Common myeloid progenitor, CD34-positive (primary cell): ENCODE data around the gene PC.

ENCODE experiments used
- CTCF ChIA-PET: fragments of 350-600 bp; sonication (Branson Sonifier 250); formaldehyde crosslinking; loops from one replicate; lab custom pipeline; 2021; ENCODE audit warnings: antibody characterized with exemption; lab: Charles Lee
- POLR2A ChIA-PET: fragments of 350-600 bp; sonication (Branson Sonifier 250); formaldehyde crosslinking; loops from one replicate; lab custom pipeline; 2021; ENCODE audit warnings: antibody characterized with exemption; lab: Charles Lee
- DNase-seq, 3 donors: peaks; one replicate each; pipeline versions ENCODE4 v3.0.0 to v3.0.0-alpha.2; 2013
- H3K27ac ChIP-seq, 2 experiments: 1 replicate in 1 of 2; 2 replicates in 1 of 2; pipeline ENCODE4 v1.7.0; 2013; ENCODE audit warnings: inconsistent platforms in 2 of 2, low read length in 2 of 2, mild to moderate bottlenecking in 2 of 2, low read depth in 1 of 2, moderate library complexity in 1 of 2; ENCODE audit not compliant: severe bottlenecking in 2 of 2, insufficient read depth in 1 of 2, poor library complexity in 1 of 2
- H3K27me3 ChIP-seq, 5 experiments: replicated peaks in 2 of 5; 1 replicate in 3 of 5; 2 replicates in 2 of 5; pipeline versions ENCODE4 v1.6.1 to v1.7.0; 2013; ENCODE audit warnings: low read length in 4 of 5, mild to moderate bottlenecking in 2 of 5, moderate library complexity in 2 of 5, inconsistent platforms in 1 of 5; ENCODE audit not compliant: insufficient read depth in 5 of 5, control insufficient read depth in 4 of 5
- H3K36me3 ChIP-seq, 4 experiments: 1 replicate in 2 of 4; 2 replicates in 2 of 4; pipeline versions ENCODE4 v1.6.1 to v1.7.0; 2013; ENCODE audit warnings: low read length in 3 of 4, control low read depth in 1 of 4, mild to moderate bottlenecking in 1 of 4; ENCODE audit not compliant: control insufficient read depth in 4 of 4, insufficient read depth in 4 of 4
- H3K4me1 ChIP-seq, 4 experiments: 1 replicate in 3 of 4; 2 replicates in 1 of 4; pipeline versions ENCODE4 v1.6.1 to v1.7.1; 2013; ENCODE audit warnings: low read length in 3 of 4, mild to moderate bottlenecking in 3 of 4, control low read depth in 1 of 4, inconsistent platforms in 1 of 4, moderate library complexity in 1 of 4; ENCODE audit not compliant: control insufficient read depth in 4 of 4, insufficient read depth in 4 of 4; ENCODE audit errors: control extremely low read depth in 1 of 4
- H3K4me3 ChIP-seq, 7 experiments: 1 replicate in 4 of 7; 2 replicates in 3 of 7; pipeline versions ENCODE4 v1.5.1 to v1.7.0; 2013; ENCODE audit warnings: mild to moderate bottlenecking in 7 of 7, low read length in 6 of 7, moderate library complexity in 6 of 7, inconsistent platforms in 2 of 7, low read depth in 2 of 7, control low read depth in 1 of 7; ENCODE audit not compliant: insufficient read depth in 4 of 7, control insufficient read depth in 1 of 7; ENCODE audit errors: extremely low read depth in 1 of 7
- H3K9me3 ChIP-seq, 5 experiments: 1 replicate in 4 of 5; 2 replicates in 1 of 5; pipeline versions ENCODE4 v1.6.1 to v1.7.1; 2013; ENCODE audit warnings: low read length in 4 of 5, mild to moderate bottlenecking in 2 of 5, inconsistent platforms in 1 of 5, low read depth in 1 of 5, moderate library complexity in 1 of 5; ENCODE audit not compliant: control insufficient read depth in 4 of 5, insufficient read depth in 2 of 5; ENCODE audit errors: control extremely low read depth in 1 of 5
- WGBS: methylation state at CpG from one replicate; pipeline ENCODE4 v1.1.5; 2013; ENCODE audit not compliant: insufficient coverage; 5-methylcytosine and 5-hydroxymethylcytosine counted together

Gene PC

DNA sequence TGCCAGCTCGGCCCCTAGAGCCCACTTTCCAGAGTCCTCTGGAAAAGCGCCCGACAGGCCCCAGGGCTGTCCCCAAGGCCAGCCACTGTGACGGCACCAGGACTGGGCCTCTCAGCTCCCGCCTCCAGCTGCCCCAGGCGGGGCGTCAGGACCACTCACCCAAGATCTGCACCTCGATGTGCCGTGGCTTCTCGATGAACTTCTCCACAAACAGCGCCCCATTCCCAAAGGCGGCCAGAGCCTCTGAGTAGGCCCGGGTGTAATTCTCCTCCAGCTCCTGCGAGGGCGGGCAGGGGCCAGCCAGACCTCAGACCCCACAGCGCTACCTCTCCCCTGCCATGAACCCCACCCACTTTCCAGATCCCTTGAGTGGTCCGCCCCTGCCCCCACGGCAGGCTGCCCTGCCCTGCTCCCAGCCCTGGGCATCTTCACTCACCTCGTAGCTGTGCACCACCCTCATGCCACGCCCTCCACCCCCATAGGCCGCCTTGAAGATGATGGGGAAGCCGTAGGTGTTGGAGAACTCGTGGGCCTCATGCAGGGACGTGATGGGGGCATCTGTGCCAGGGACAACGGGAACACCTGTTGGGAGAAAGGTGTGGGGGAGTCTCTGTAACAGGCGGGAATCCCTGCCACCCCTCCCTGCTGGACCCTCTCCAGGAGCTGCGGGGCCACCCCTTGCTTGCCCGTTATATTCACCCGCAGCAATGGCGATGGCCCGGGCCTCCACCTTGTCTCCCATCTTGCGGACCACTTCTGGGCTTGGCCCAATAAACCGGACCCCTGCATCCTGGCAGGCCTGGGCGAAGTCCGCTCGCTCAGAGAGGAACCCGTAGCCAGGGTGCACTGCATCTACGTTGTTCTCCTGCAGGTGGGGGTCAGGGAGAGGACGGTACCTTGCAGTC is 87.3 kb downstream of the PC start:
- H3K4me1 ChIP-seq = peaks cover 0 to 9% (median 7%) of the 10 kb centered on the region in 4 experiments
- no peaks in the 10 kb centered on the region for H3K27me3 ChIP-seq
- DNase-seq = no peak
- H3K4me3 ChIP-seq = no peak overlapping the region
- no peak overlapping the region for H3K27ac ChIP-seq
- no peaks in the 10 kb centered on the region for H3K36me3 ChIP-seq
- ChIA-PET CTCF (interaction anchor here (0.8 to 3.6 kb wide), 6 partner anchors 11 to 175 kb away, joined by 3 to 22 read pairs (median 4); no protein-coding TSS in a partner anchor), POLR2A (no interaction called here)
- 96% methylated on average over 29 of the region's 39 CpGs for WGBS
- no peaks in the 10 kb centered on the region for H3K9me3 ChIP-seq

DNA sequence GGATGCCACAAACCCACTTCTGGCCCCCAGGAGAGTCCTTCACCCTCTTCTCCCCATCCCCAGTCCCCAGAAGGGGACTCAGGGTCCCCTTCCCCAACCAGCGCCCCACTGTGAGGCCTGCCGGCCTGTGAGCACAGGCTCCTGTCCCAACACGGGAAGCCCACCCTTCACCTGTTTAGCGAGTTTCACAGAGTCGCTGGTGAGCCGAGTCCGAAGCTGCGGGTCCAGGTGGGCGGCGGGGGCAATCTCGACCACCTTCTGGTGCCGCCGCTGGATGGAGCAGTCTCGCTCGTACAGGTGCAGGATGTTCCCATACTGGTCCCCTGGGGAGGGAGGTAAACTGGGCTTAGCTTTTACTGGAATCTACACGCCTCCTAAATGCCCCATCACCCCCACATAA is 88.1 kb downstream of the PC start:
- ChIA-PET CTCF (interaction anchor here (0.7 to 3.6 kb wide), 7 partner anchors 8 to 174 kb away, joined by 3 to 22 read pairs (median 4); no protein-coding TSS in a partner anchor), POLR2A (no interaction called here)
- no peaks in the 10 kb centered on the region for H3K36me3 ChIP-seq
- DNase-seq = no peak
- H3K27me3 ChIP-seq = no peaks in the 10 kb centered on the region
- peaks cover 0 to 9% (median 7%) of the 10 kb centered on the region in 4 experiments for H3K4me1 ChIP-seq
- WGBS = 95% methylated on average over 12 of the region's 16 CpGs
- H3K27ac ChIP-seq = no peak overlapping the region
- H3K4me3 ChIP-seq = no peak overlapping the region
- H3K9me3 ChIP-seq = no peaks in the 10 kb centered on the region

DNA sequence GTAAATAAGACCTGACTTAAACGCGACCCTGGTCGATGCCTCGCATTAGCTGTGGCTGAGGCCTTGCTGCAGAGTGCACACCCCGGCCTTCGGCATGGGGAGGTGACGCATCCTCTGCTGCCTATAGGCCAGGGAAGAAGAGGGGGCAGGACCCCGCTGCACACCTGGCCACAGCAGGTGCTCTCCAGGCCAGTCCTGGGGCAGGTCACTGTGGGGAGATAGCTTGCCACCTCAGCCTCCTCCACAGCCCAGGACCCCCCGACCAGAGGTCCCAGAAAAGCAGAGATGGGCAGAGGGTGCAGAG is 88.7 kb downstream of the PC start:
- Histone ChIP-seq H3K27ac (no peak overlapping the region), H3K4me1 (peaks cover 0 to 7% (median 5%) of the 10 kb centered on the region in 4 experiments), H3K27me3 (no peaks in the 10 kb centered on the region), H3K4me3 (no peak overlapping the region), H3K36me3 (no peaks in the 10 kb centered on the region), H3K9me3 (no peaks in the 10 kb centered on the region)
- DNase-seq = no peak
- WGBS = 95% methylated on average over 8 of the region's 9 CpGs
- ChIA-PET CTCF (interaction anchor here (0.7 to 3.6 kb wide), 7 partner anchors 8 to 174 kb away, joined by 3 to 22 read pairs (median 4); no protein-coding TSS in a partner anchor), POLR2A (no interaction called here)

GRCh38 chr11:66868726-66869566 is 89.2 kb downstream of the PC start:
- ChIA-PET CTCF (interaction anchor here (0.7 to 3.6 kb wide), 5 partner anchors 13 to 173 kb away, joined by 3 to 22 read pairs (median 4); no protein-coding TSS in a partner anchor), POLR2A (no interaction called here)
- 37% methylated on average over 22 of the region's 27 CpGs for WGBS
- no peaks in the 10 kb centered on the region for H3K36me3 ChIP-seq
- H3K27ac ChIP-seq = no peak overlapping the region
- H3K4me1 ChIP-seq = peaks cover 0 to 7% (median 5%) of the 10 kb centered on the region in 4 experiments
- no peaks in the 10 kb centered on the region for H3K9me3 ChIP-seq
- DNase-seq = peak; percentile 85 to 91 (median 90)
- peak overlapping the region in 3 of 7 experiments; percentile 3 to 36 (median 19) for H3K4me3 ChIP-seq
- H3K27me3 ChIP-seq = no peaks in the 10 kb centered on the region

DNA sequence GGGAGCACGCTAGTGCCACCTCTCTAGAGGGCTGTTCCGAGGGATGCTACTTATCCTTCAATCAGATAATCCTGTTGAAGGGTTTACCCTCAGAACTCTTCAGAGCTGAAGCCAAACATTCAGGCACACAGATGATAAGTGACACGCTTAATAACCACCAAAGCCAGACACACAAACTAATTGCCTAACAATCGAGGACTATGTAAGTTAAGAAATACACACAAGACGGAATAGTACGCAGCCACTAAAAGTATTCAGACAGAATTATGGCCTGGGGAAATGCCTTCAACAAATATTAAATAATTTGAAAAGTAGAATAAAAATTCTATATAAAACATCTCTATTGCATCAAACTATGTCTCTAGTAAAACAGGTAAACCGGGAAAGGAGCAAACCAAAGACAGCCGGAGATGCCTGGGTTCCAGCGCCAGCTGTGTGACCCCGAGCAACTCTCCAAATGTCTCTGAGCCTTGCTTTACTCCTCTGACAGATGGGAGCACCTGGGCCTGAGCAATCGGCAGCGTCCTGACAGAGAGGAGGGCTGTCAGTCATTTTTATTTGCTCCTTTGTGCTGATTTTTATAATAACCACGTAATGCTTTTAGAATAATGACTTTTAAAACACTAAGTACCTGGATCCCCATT is 90.0 kb downstream of the PC start:
- ChIA-PET POLR2A (no interaction called here), CTCF (interaction anchor here (1.2 to 3.6 kb wide), 5 partner anchors 14 to 108 kb away, joined by 3 to 22 read pairs (median 4); no protein-coding TSS in a partner anchor)
- Histone ChIP-seq H3K4me1 (peaks cover 0 to 7% (median 5%) of the 10 kb centered on the region in 4 experiments), H3K36me3 (no peaks in the 10 kb centered on the region), H3K27ac (no peak overlapping the region), H3K27me3 (no peaks in the 10 kb centered on the region), H3K4me3 (no peak overlapping the region), H3K9me3 (no peaks in the 10 kb centered on the region)
- DNase-seq = no peak
- 97% methylated on average over 10 of the region's 13 CpGs for WGBS

DNA sequence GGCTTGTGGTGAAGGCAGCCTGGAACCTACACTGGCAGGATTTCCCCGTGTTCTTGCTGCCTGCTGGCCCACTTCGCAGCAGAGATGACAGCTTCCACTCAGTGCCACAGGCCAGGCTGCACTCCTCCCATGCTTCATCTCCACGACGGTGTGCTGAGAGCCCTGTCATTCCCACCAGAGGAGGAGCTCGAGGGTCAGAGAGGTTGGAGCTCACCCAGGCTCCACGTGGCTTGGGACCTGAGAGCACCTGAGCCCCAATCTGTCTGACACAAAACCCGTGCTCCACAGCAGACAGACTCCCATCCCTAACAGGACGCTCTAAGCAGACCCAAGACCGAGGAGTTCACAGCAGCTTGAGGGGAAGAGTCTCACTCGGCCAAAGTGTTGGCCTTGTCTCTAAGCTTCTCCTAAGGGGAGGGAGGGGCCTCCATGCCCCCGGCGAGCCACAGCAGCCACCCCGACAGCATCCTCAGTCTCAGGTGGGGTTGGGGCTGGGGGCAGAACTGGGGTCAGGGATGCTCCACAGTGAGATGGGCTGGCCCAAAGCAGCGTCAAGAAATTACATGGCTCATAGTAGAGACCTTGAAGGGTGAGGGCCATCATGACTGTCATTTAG is 90.7 kb downstream of the PC start:
- WGBS = 91% methylated on average over 12 of the region's 14 CpGs
- Histone ChIP-seq H3K27me3 (no peaks in the 10 kb centered on the region), H3K27ac (no peak overlapping the region), H3K4me1 (peaks cover 0 to 7% (median 5%) of the 10 kb centered on the region in 4 experiments), H3K4me3 (no peak overlapping the region), H3K36me3 (no peaks in the 10 kb centered on the region), H3K9me3 (no peaks in the 10 kb centered on the region)
- no peak for DNase-seq
- ChIA-PET POLR2A (no interaction called here), CTCF (interaction anchor here (0.6 to 2.0 kb wide), 7 partner anchors 11 to 109 kb away, joined by 3 to 5 read pairs (median 4); no protein-coding TSS in a partner anchor)
